IMR-90 (cell line): ENCODE results near the gene FAM149B1. TPM values are rescaled to one million over a fixed set of nuclear protein-coding genes. Genes with fewer than 3 reads are reported as not detected.

Experiments used
- ATAC-seq: fragments of 200-7000 bp; cut with Tn5 transposase; 2 replicates; pipeline ENCODE4 v1.9.1; 2020; ENCODE audit warnings: low read depth, mild to moderate bottlenecking, moderate library complexity
- BruUV-seq: library from RNA; stranded (reverse); fragments of 400-500 nt; replicated peaks from 2 replicates; lab custom pipeline; 2021; lab: Mats Ljungman, UMichigan
- CTCF ChIA-PET: fragments of 300-600 bp; formaldehyde crosslinking; extraction: SDS; loops from one replicate; lab custom pipeline; 2021; ENCODE audit warnings: antibody characterized with exemption; lab: Yijun Ruan, JAX
- POLR2A ChIA-PET: fragments of 300-600 bp; sonication (Branson Sonifier 250); formaldehyde crosslinking; loops from one replicate; lab custom pipeline; 2022; ENCODE audit warnings: antibody characterized with exemption; ENCODE audit not compliant: unreplicated experiment; lab: Charles Lee
- DNase-seq: peaks from one replicate; pipeline ENCODE4 v3.0.0; 2013
- H2AFZ ChIP-seq: replicated peaks from 2 replicates; pipeline ENCODE3; 2013; ENCODE audit warnings: low read length, mild to moderate bottlenecking; ENCODE audit not compliant: poor library complexity
- H2AK5ac ChIP-seq: 2 replicates; pipeline ENCODE4 v1.6.1; 2013; ENCODE audit warnings: low read depth, low read length, inconsistent platforms
- H2AK9ac ChIP-seq: replicated peaks from 2 replicates; pipeline ENCODE3; 2013; ENCODE audit warnings: mild to moderate bottlenecking, low read depth, low read length, moderate library complexity; ENCODE audit not compliant: poor library complexity
- H2BK120ac ChIP-seq: 2 replicates; pipeline ENCODE4 v1.6.1; 2013; ENCODE audit warnings: low read depth, low read length, inconsistent platforms
- H2BK15ac ChIP-seq: 3 replicates; pipeline ENCODE4 v1.6.1; 2013; ENCODE audit warnings: low read depth, low read length, inconsistent platforms
- H2BK20ac ChIP-seq: 2 replicates; pipeline ENCODE4 v1.6.1; 2013; ENCODE audit warnings: low read depth, mild to moderate bottlenecking, inconsistent platforms, low read length, moderate library complexity
- H2BK5ac ChIP-seq: 2 replicates; pipeline ENCODE4 v1.6.1; 2013; ENCODE audit warnings: mild to moderate bottlenecking, low read depth, low read length, inconsistent platforms; ENCODE audit not compliant: poor library complexity, severe bottlenecking
- H3K14ac ChIP-seq: replicated peaks from 2 replicates; pipeline ENCODE4 v1.6.1; 2013; ENCODE audit warnings: low read depth, low read length, inconsistent platforms
- H3K18ac ChIP-seq: 2 replicates; pipeline ENCODE4 v1.6.1; 2013; ENCODE audit warnings: low read depth, low read length, control low read depth
- H3K23ac ChIP-seq: 2 replicates; pipeline ENCODE4 v1.6.1; 2013; ENCODE audit warnings: low read depth, low read length, inconsistent platforms
- H3K27ac ChIP-seq: 2 replicates; pipeline ENCODE4 v1.5.1; 2013; ENCODE audit warnings: mild to moderate bottlenecking, control low read depth, low read length; ENCODE audit not compliant: insufficient read depth
- H3K27me3 ChIP-seq: 2 replicates; pipeline ENCODE4 v1.6.1; 2013; ENCODE audit warnings: low read length; ENCODE audit not compliant: control insufficient read depth, insufficient read depth
- H3K36me3 ChIP-seq: 2 replicates; pipeline ENCODE4 v1.6.1; 2013; ENCODE audit warnings: low read length, mixed read lengths; ENCODE audit not compliant: control insufficient read depth, insufficient read depth
- H3K4ac ChIP-seq: 2 replicates; pipeline ENCODE4 v1.6.1; 2013; ENCODE audit warnings: low read depth, low read length, inconsistent platforms
- H3K4me1 ChIP-seq: 2 replicates; pipeline ENCODE4 v1.6.1; 2013; ENCODE audit warnings: low read length, mixed read lengths; ENCODE audit not compliant: control insufficient read depth, insufficient read depth
- H3K4me2 ChIP-seq: 2 replicates; pipeline ENCODE4 v1.6.1; 2013; ENCODE audit warnings: low read depth, mild to moderate bottlenecking, control low read depth, low read length, moderate library complexity
- H3K4me3 ChIP-seq: 2 replicates; pipeline ENCODE4 v1.5.1; 2013; ENCODE audit warnings: low read depth, mild to moderate bottlenecking, control low read depth, low read length, moderate library complexity; ENCODE audit not compliant: insufficient read depth
- H3K56ac ChIP-seq: 2 replicates; pipeline ENCODE4 v1.6.1; 2013; ENCODE audit warnings: low read length, inconsistent platforms; ENCODE audit not compliant: insufficient read depth; ENCODE audit errors: extremely low read depth
- H3K79me1 ChIP-seq, 2 experiments: 2 replicates each; pipeline ENCODE4 v1.6.1; 2013; ENCODE audit warnings: low read length in 2 of 2, inconsistent platforms in 1 of 2, low read depth in 1 of 2
- H3K9ac ChIP-seq: 2 replicates; pipeline ENCODE4 v1.6.1; 2013; ENCODE audit warnings: low read depth, low read length, control low read depth
- H3K9me1 ChIP-seq: 2 replicates; pipeline ENCODE4 v1.6.1; 2013; ENCODE audit warnings: low read length, inconsistent platforms; ENCODE audit not compliant: insufficient read depth
- H3K9me3 ChIP-seq: 2 replicates; pipeline ENCODE4 v1.6.1; 2013; ENCODE audit warnings: low read length; ENCODE audit not compliant: control insufficient read depth, insufficient read depth
- H4K20me1 ChIP-seq: 2 replicates; pipeline ENCODE4 v1.6.1; 2013; ENCODE audit warnings: low read length, inconsistent platforms; ENCODE audit not compliant: insufficient read depth
- H4K5ac ChIP-seq: 2 replicates; pipeline ENCODE4 v1.6.1; 2013; ENCODE audit warnings: mild to moderate bottlenecking, low read depth, low read length, control low read depth
- H4K8ac ChIP-seq, 2 experiments: 2 replicates each; pipeline ENCODE4 v1.6.1; 2013; ENCODE audit warnings: low read depth in 2 of 2, low read length in 2 of 2, control low read depth in 1 of 2, inconsistent platforms in 1 of 2
- H4K91ac ChIP-seq: 2 replicates; pipeline ENCODE4 v1.6.1; 2013; ENCODE audit warnings: low read depth, low read length, inconsistent platforms; ENCODE audit not compliant: insufficient read depth
- BHLHE40 ChIP-seq: fragments of 150-350 bp; IDR thresholded peaks from 2 replicates; pipeline ENCODE4 v1.6.1; 2016; ENCODE audit warnings: mild to moderate bottlenecking, low read depth, low read length
- CEBPB ChIP-seq: IDR thresholded peaks from 2 replicates; pipeline ENCODE4 v1.6.1; 2012; ENCODE audit warnings: low read depth, low read length, improper control_type of control experiment
- CHD1 ChIP-seq: IDR thresholded peaks from 2 replicates; pipeline ENCODE4 v1.6.1; 2012; ENCODE audit warnings: low read depth, low read length, improper control_type of control experiment
- MXI1 ChIP-seq: IDR thresholded peaks from 2 replicates; pipeline ENCODE4 v1.6.1; 2012; ENCODE audit warnings: low read depth, mild to moderate bottlenecking, low read length, moderate library complexity, borderline replicate concordance
- POLR2A ChIP-seq: IDR thresholded peaks from 2 replicates; pipeline ENCODE4 v1.6.1; 2012; ENCODE audit warnings: mild to moderate bottlenecking, low read depth, low read length
- RAD21 ChIP-seq: IDR thresholded peaks from 2 replicates; pipeline ENCODE4 v1.6.1; 2012; ENCODE audit warnings: low read length, improper control_type of control experiment
- RCOR1 ChIP-seq: IDR thresholded peaks from 2 replicates; pipeline ENCODE4 v1.6.1; 2012; ENCODE audit warnings: mild to moderate bottlenecking, low read length, improper control_type of control experiment; ENCODE audit not compliant: insufficient replicate concordance
- WGBS, 2 experiments: methylation state at CpG; one replicate each; pipeline versions ENCODE4 v1.1.5 to v1.1.7; 2013; ENCODE audit warnings: missing lambda C conversion rate in 2 of 2; ENCODE audit not compliant: insufficient read length in 1 of 2; ENCODE audit errors: extremely low coverage in 2 of 2; 5-methylcytosine and 5-hydroxymethylcytosine counted together
- dilution Hi-C: fragments of 300-500 bp; cut with HindIII; formaldehyde crosslinking; loops from one replicate; pipeline ENCODE4 v1.14.3; 2018; ENCODE audit warnings: low sequenced_read_pairs; ENCODE audit not compliant: unreplicated experiment
- in situ Hi-C: fragments of 300-500 bp; cut with MboI; formaldehyde crosslinking; loops from 3 replicates; pipeline ENCODE4 v1.14.3; 2019; ENCODE audit warnings: low sequenced_read_pairs, inconsistent platforms, mixed read lengths
- intact Hi-C: fragments of 100-400 bp; cut with micrococcal nuclease; formaldehyde crosslinking; loops from 2 replicates; pipeline ENCODE4 v1.10.0; 2022
- polyA plus RNA-seq, 3 experiments: library from polyadenylated mRNA; depleted of rRNA; stranded (reverse); fragments of >200 nt; gene quantifications; 2 replicates each; pipeline ENCODE4 v1.2.3, GENCODE V29; 2012; ENCODE audit warnings: low replicate concordance in 1 of 3
- total RNA-seq: library from RNA; depleted of rRNA; stranded (reverse); fragments of >200 nt; gene quantifications from 2 replicates; pipeline ENCODE4 v1.2.3, GENCODE V29; 2012

Gene FAM149B1
- total and polyA plus RNA-seq, 2 of the 4 experiments (the other 2 are of a cell fraction), result 21.7 to 28.3 TPM

DNA sequence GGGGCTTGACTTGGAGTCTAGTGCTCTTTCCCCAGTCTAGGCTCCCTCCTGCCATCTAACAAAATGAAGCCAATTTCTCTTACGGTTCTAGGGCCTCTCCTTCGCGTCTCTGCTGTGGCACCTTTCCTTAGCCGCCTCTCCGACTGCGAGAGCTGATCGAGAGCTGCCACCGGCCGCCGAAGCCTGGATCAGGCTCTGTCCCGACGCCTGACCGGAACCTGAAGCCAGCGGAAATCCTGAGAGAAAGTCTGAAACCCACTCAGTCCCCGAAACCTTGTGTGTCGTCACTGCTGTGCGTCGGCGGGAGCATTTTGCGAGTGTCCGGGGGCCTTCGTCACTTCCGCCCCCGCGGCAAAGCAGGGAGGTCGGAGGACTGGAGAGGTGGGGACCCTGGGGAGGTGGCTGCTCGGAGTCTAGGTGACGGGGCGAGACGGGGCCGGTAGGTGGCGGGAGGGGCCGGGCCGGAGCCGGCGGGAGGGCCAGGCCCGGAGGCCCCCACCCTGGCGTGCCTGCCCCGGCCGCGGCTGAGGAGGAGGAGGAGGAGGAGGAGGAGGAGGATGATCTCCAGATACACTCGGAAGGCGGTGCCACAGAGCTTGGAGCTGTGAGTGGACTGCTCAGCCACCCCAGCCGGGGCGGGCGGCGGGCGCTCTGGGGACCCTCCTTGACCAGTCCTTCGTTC lies at the start of gene FAM149B1, which contains the start of gene ECD (continued):
- TF ChIP-seq MXI1, result peak; percentile 10; the same call in 1 of the 2 replicates
- no peak for TF ChIP-seq BHLHE40
- no peak for TF ChIP-seq RCOR1
- peak; percentile 98 for TF ChIP-seq POLR2A
- no peak for TF ChIP-seq CHD1

DNA sequence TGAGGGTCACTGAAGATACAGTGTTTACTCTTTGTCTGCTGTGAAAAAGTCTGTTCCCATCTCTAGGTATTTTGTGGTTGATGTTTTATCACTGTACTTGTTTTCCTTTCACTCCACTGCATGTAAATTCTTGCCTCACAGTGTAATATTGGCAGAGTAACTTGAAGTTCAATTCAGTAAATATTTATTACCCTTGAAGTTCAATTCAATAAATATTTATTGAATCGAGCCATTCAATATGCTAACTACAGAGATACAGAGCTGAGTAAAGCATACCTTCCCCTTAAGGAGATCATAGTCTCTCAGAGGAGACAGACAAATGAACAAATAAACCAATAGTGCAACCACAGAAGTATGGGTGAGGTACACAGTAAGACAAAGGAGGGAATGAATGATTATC lies 48.5 kb upstream of the FAM149B1 start:
- Histone ChIP-seq H3K9me3 (no peaks in the 10 kb centered on the region), H4K20me1 (no peaks in the 10 kb centered on the region), H3K4me1 (peaks cover 11% of the 10 kb centered on the region), H2BK20ac (no peak overlapping the region), H3K4me3 (no peak overlapping the region), H2AK5ac (no peak overlapping the region), H4K91ac (no peak overlapping the region), H4K5ac (no peak overlapping the region), H3K27me3 (no peaks in the 10 kb centered on the region), H3K23ac (no peak overlapping the region), H3K9me1 (no peaks in the 10 kb centered on the region), H2BK5ac (no peak overlapping the region), H2AK9ac (no peak overlapping the region), H4K8ac (no peak overlapping the region), H3K27ac (no peak overlapping the region), H3K56ac (no peak overlapping the region), H3K14ac (no peak overlapping the region), H3K79me1 (peaks cover 8 to 15% of the 10 kb centered on the region in 2 experiments; a peak in 3 of 4 replicates), H3K36me3 (no peaks in the 10 kb centered on the region), H2BK120ac (no peak overlapping the region), H3K4ac (no peak overlapping the region), H3K18ac (no peak overlapping the region), H3K9ac (no peak overlapping the region), H2AFZ (no peak overlapping the region), H2BK15ac (no peak overlapping the region), H3K4me2 (no peak overlapping the region)
- ChIA-PET CTCF (no interaction called here), POLR2A (no interaction called here)
- intact Hi-C loops, result no loop called here
- in situ Hi-C loops, result no loop called here
- dilution Hi-C loops, result no loop called here
- no peak for TF ChIP-seq CEBPB
- no peak for TF ChIP-seq POLR2A
- TF ChIP-seq RAD21, result no peak
- no peak for DNase-seq
- 0 out of 2 replicates have a peak, but pooled peaks have one; percentile 16 for ATAC-seq
- no CpG with 5 or more reads among the region's 1 CpG for WGBS, 2 experiments
- no TSS peak for BruUV-seq
